A549 (cell line): ENCODE data around the gene SLC38A3.

Source experiments
- CBX8 ChIP-seq: fragments of 200-600 bp; sonication (generic); IDR thresholded peaks from 2 replicates; pipeline ENCODE4 v1.6.1; 2016
- CHD2 ChIP-seq: fragments of 150-350 bp; IDR thresholded peaks from 2 replicates; pipeline ENCODE4 v1.6.1; 2014; ENCODE audit warnings: low read length; ENCODE audit not compliant: partially characterized antibody
- CTCF ChIP-seq: fragments of >200 bp; sonication (Bioruptor Twin); formaldehyde crosslinking; IDR thresholded peaks from 3 replicates; pipeline ENCODE4 v1.5.1; 2016
- ESRRA ChIP-seq: fragments of 150-350 bp; IDR thresholded peaks from 2 replicates; pipeline ENCODE4 v1.6.1; 2014; ENCODE audit warnings: mild to moderate bottlenecking, low read length, borderline replicate concordance
- MAX ChIP-seq: IDR thresholded peaks from 2 replicates; pipeline ENCODE4 v1.6.1; 2012
- POLR2A ChIP-seq: IDR thresholded peaks from 2 replicates; pipeline ENCODE4 v1.6.1; 2012; ENCODE audit warnings: mild to moderate bottlenecking, low read length
- RAD21 ChIP-seq, 2 experiments: fragments of >200 bp in 1 of 2; sonication (Bioruptor Twin) in 1 of 2; formaldehyde crosslinking in 1 of 2; IDR thresholded peaks in 1 of 2; conservative IDR thresholded peaks in 1 of 2; 2 replicates in 1 of 2; 3 replicates in 1 of 2; pipeline ENCODE4 v1.6.1; 2012 to 2018; ENCODE audit warnings: inconsistent platforms in 1 of 2
- RFX5 ChIP-seq: fragments of 450-650 bp; IDR thresholded peaks from 2 replicates; pipeline ENCODE4 v1.7.1; 2014; ENCODE audit warnings: antibody characterized with exemption, mild to moderate bottlenecking, moderate library complexity
- RNF2 ChIP-seq: fragments of 200-600 bp; sonication (generic); IDR thresholded peaks from 2 replicates; pipeline ENCODE4 v1.6.1; 2016; ENCODE audit warnings: low read depth, mild to moderate bottlenecking, antibody characterized with exemption, moderate library complexity, borderline replicate concordance
- SMC3 ChIP-seq: fragments of >200 bp; sonication (Bioruptor Twin); formaldehyde crosslinking; IDR thresholded peaks from 3 replicates; pipeline ENCODE4 v1.6.1; 2018; ENCODE audit warnings: inconsistent platforms
- USF2 ChIP-seq: fragments of 450-650 bp; IDR thresholded peaks from 2 replicates; pipeline ENCODE4 v1.6.1; 2014; ENCODE audit warnings: antibody characterized with exemption

- TF ChIP-seq RAD21 (conservative IDR thresholded peaks at IDR 0.05 in 1 of 2, IDR thresholded peaks at IDR 0.05 in 1 of 2): no peak
- TF ChIP-seq USF2: no peak
- TF ChIP-seq RFX5: no peak
- no peak for TF ChIP-seq MAX
- no peak for TF ChIP-seq CBX8
- no peak for TF ChIP-seq SMC3
- no peak for TF ChIP-seq CTCF
- no peak for TF ChIP-seq POLR2A
- TF ChIP-seq RNF2: no peak
- TF ChIP-seq ESRRA: no peak
- no peak for TF ChIP-seq CHD2
Observed at GRCh38 chr3:50222169-50222528, 17.1 kb downstream of the SLC38A3 start.
